NCI-H1694 (cell line): Measurements from ENCODE around the gene MLH3.

Source experiments
- DNase-seq: peaks from one replicate; lab custom pipeline; 2025; lab: John Stamatoyannopoulos, UW

MLH3 gene

GRCh38 chr14:75066691-75067090 is 15.4 kb upstream of the MLH3 start:
- no peak for DNase-seq

- no peak for DNase-seq
Measured at GRCh38 chr14:75064205-75064567, 12.9 kb upstream of the MLH3 start.

- DNase-seq, result peak; percentile 98
Measured at GRCh38 chr14:75063491-75064204, 12.4 kb upstream of the MLH3 start, which contains the start of gene ACYP1. TSS of gene ACYP1 (minus strand) at chr14:75064024. CDS start at chr14:75063553, 471 bp downstream.

GRCh38 chr14:75063013-75063412 is 11.7 kb upstream of the MLH3 start:
- peak; percentile 34 for DNase-seq

- DNase-seq, result no peak
Measured at GRCh38 chr14:75060420-75060819, 9.2 kb upstream of the MLH3 start.

GRCh38 chr14:75059642-75060041 is 8.4 kb upstream of the MLH3 start:
- no peak for DNase-seq

- DNase-seq, result no peak
Measured at GRCh38 chr14:75054421-75054820, 3.2 kb upstream of the MLH3 start.

GRCh38 chr14:75053396-75054291 is 2.4 kb upstream of the MLH3 start:
- DNase-seq, result no peak

- no peak for DNase-seq
Measured at GRCh38 chr14:75051556-75051899, 261 bp upstream of the MLH3 start.

- DNase-seq, result no peak
Measured at GRCh38 chr14:75049731-75050201, 1.5 kb downstream of the MLH3 start.

GRCh38 chr14:75049136-75049535 is 2.1 kb downstream of the MLH3 start:
- DNase-seq, result no peak

GRCh38 chr14:75048101-75048500 is 3.2 kb downstream of the MLH3 start:
- DNase-seq, result no peak

GRCh38 chr14:75047506-75047905 is 3.8 kb downstream of the MLH3 start:
- DNase-seq, result no peak

- DNase-seq, result no peak
Measured at GRCh38 chr14:75046899-75047298, 4.4 kb downstream of the MLH3 start.

- no peak for DNase-seq
Measured at GRCh38 chr14:75046275-75046674, 5.0 kb downstream of the MLH3 start.

- DNase-seq, result no peak
Measured at GRCh38 chr14:75044752-75045151, 6.5 kb downstream of the MLH3 start.

GRCh38 chr14:75044322-75044721 is 6.9 kb downstream of the MLH3 start:
- no peak for DNase-seq

- DNase-seq, result peak; percentile 72
Measured at GRCh38 chr14:75042035-75042434, 9.2 kb downstream of the MLH3 start.

- DNase-seq, result no peak
Measured at GRCh38 chr14:75041613-75042012, 9.7 kb downstream of the MLH3 start.

GRCh38 chr14:75040959-75041358 is 10.3 kb downstream of the MLH3 start:
- no peak for DNase-seq

- no peak for DNase-seq
Measured at GRCh38 chr14:75040507-75040906, 10.8 kb downstream of the MLH3 start.

GRCh38 chr14:75032939-75033338 is 18.3 kb downstream of the MLH3 start:
- peak; percentile 65 for DNase-seq

GRCh38 chr14:75030147-75030546 is 21.1 kb downstream of the MLH3 start:
- no peak for DNase-seq
